ENCODE results near the gene SIK2.
"Not testable (repeated sequence)": the region's sequence is repeated elsewhere in the genome, so short reads cannot be mapped to it uniquely, and the experiment has no call there.

Gene SIK2

GRCh38 chr11:111696556-111696955, 94.3 kb downstream of the SIK2 start:
- no peak for DNase-seq

- no peak for DNase-seq
These were observed 95.7 kb downstream of the SIK2 start for GRCh38 chr11:111697933-111698371.

GRCh38 chr11:111698852-111699559, 96.8 kb downstream of the SIK2 start:
- no peak for DNase-seq

GRCh38 chr11:111699579-111700156, 97.4 kb downstream of the SIK2 start:
- no peak for DNase-seq

- DNase-seq: no peak
These were observed 97.9 kb downstream of the SIK2 start for GRCh38 chr11:111700162-111700561.

GRCh38 chr11:111702623-111703022, 100.4 kb downstream of the SIK2 start:
- no peak for DNase-seq

- no peak for DNase-seq
These were observed 101.3 kb downstream of the SIK2 start for GRCh38 chr11:111703576-111703975.

GRCh38 chr11:111707039-111707690, 104.9 kb downstream of the SIK2 start:
- peak in 6 of 56 donors; percentile 2 to 40 (median 22) for DNase-seq

- DNase-seq: no peak
These were observed 105.4 kb downstream of the SIK2 start for GRCh38 chr11:111707691-111708067.

GRCh38 chr11:111714522-111714921, 112.3 kb downstream of the SIK2 start:
- DNase-seq: no peak

GRCh38 chr11:111715142-111715816, 113.0 kb downstream of the SIK2 start:
- no peak for DNase-seq

GRCh38 chr11:111717660-111718059, 115.4 kb downstream of the SIK2 start:
- DNase-seq: not testable (repeated sequence)

- DNase-seq: peak in 4 of 56 donors; percentile 20 to 33 (median 25)
These were observed 116.2 kb downstream of the SIK2 start for GRCh38 chr11:111718436-111718835.

- DNase-seq: no peak
These were observed 116.6 kb downstream of the SIK2 start for GRCh38 chr11:111718859-111719258.

GRCh38 chr11:111719379-111719778, 117.1 kb downstream of the SIK2 start:
- peak in 1 of 56 donors; percentile 29 for DNase-seq

- DNase-seq: no peak
These were observed 118.7 kb downstream of the SIK2 start for GRCh38 chr11:111720801-111721494.

- no peak for DNase-seq
These were observed 120.3 kb downstream of the SIK2 start for GRCh38 chr11:111722501-111722900.

- peak in 3 of 56 donors; percentile 15 to 28 (median 22) for DNase-seq
These were observed 121.3 kb downstream of the SIK2 start for GRCh38 chr11:111723595-111723994.

- no peak for DNase-seq
These were observed 122.4 kb downstream of the SIK2 start for GRCh38 chr11:111724615-111725129.

GRCh38 chr11:111725621-111726020, 123.4 kb downstream of the SIK2 start:
- DNase-seq: no peak

GRCh38 chr11:111726301-111726713, 124.1 kb downstream of the SIK2 start:
- no peak for DNase-seq
